Naive thymus-derived CD4-positive, alpha-beta T cell (primary cell): Measurements from ENCODE around the gene FNDC3B. TPM values are rescaled to one million over a fixed set of nuclear protein-coding genes. Genes with fewer than 3 reads are reported as not detected.
A peak's percentile ranks its signal among the peaks of the same experiment; 100 is the strongest.

Experiments used
- ATAC-seq: fragments of 150-1000 bp; cut with Tn5 transposase; 2 replicates; pipeline ENCODE4 v1.10.0; 2021; ENCODE audit warnings: mild to moderate bottlenecking, moderate library complexity
- CTCF ChIA-PET: fragments of 350-600 bp; sonication (Branson Sonifier 250); formaldehyde crosslinking; loops from one replicate; lab custom pipeline; 2021; ENCODE audit warnings: antibody characterized with exemption; lab: Charles Lee
- POLR2A ChIA-PET: fragments of 350-600 bp; sonication (Branson Sonifier 250); formaldehyde crosslinking; loops from one replicate; lab custom pipeline; 2021; ENCODE audit warnings: antibody characterized with exemption, inconsistent platforms; lab: Charles Lee
- DNase-seq, 9 donors: peaks; one replicate each; pipeline versions ENCODE4 v3.0.0 to v3.0.0-alpha.2; 2020 to 2022; ENCODE audit warnings: mixed read lengths in 1 of 9
- H3K27ac ChIP-seq: one replicate; pipeline ENCODE4 v1.7.0; 2013; ENCODE audit warnings: mild to moderate bottlenecking, low read depth, low read length, moderate library complexity
- H3K27me3 ChIP-seq, 2 donors: one replicate each; pipeline ENCODE4 v1.7.0; 2013; ENCODE audit warnings: low read length in 2 of 2, mild to moderate bottlenecking in 2 of 2, moderate library complexity in 2 of 2; ENCODE audit not compliant: control insufficient read depth in 2 of 2, insufficient read depth in 2 of 2
- H3K36me3 ChIP-seq, 3 experiments: 1 replicate in 2 of 3; 2 replicates in 1 of 3; pipeline ENCODE4 v1.7.0; 2013; ENCODE audit warnings: low read length in 3 of 3, mild to moderate bottlenecking in 3 of 3, moderate library complexity in 1 of 3; ENCODE audit not compliant: insufficient read depth in 3 of 3, control insufficient read depth in 2 of 3
- H3K4me1 ChIP-seq, 2 donors: one replicate each; pipeline ENCODE4 v1.7.0; 2013; ENCODE audit warnings: low read length in 2 of 2, mild to moderate bottlenecking in 2 of 2, moderate library complexity in 1 of 2; ENCODE audit not compliant: control insufficient read depth in 2 of 2, insufficient read depth in 2 of 2
- H3K4me3 ChIP-seq: 2 replicates; pipeline ENCODE4 v1.7.0; 2013; ENCODE audit warnings: mild to moderate bottlenecking, low read length
- H3K9me3 ChIP-seq, 3 experiments: 1 replicate in 2 of 3; 2 replicates in 1 of 3; pipeline ENCODE4 v1.7.0; 2013; ENCODE audit warnings: low read length in 3 of 3; ENCODE audit not compliant: control insufficient read depth in 2 of 3
- H3K27ac Mint-ChIP-seq, 9 donors: one replicate each; pipeline ENCODE4 v1.8.0; 2020 to 2022; ENCODE audit warnings: mixed read lengths in 9 of 9, mild to moderate bottlenecking in 8 of 9, moderate library complexity in 5 of 9, inconsistent platforms in 2 of 9
- H3K27me3 Mint-ChIP-seq, 5 donors: one replicate each; pipeline ENCODE4 v1.8.0; 2021 to 2022; ENCODE audit warnings: mixed read lengths in 5 of 5, mild to moderate bottlenecking in 1 of 5
- H3K36me3 Mint-ChIP-seq, 5 donors: one replicate each; pipeline ENCODE4 v1.8.0; 2020 to 2022; ENCODE audit warnings: mixed read lengths in 5 of 5, mild to moderate bottlenecking in 3 of 5, inconsistent platforms in 1 of 5
- H3K4me1 Mint-ChIP-seq, 7 donors: one replicate each; pipeline ENCODE4 v1.8.0; 2020 to 2022; ENCODE audit warnings: mixed read lengths in 7 of 7, mild to moderate bottlenecking in 3 of 7, inconsistent platforms in 1 of 7
- H3K4me3 Mint-ChIP-seq, 10 donors: one replicate each; pipeline ENCODE4 v1.8.0; 2020 to 2022; ENCODE audit warnings: mild to moderate bottlenecking in 10 of 10, mixed read lengths in 10 of 10, moderate library complexity in 6 of 10, inconsistent platforms in 2 of 10
- H3K9me3 Mint-ChIP-seq, 11 donors: one replicate each; pipeline ENCODE4 v1.8.0; 2020 to 2022; ENCODE audit warnings: mixed read lengths in 11 of 11, mild to moderate bottlenecking in 4 of 11, inconsistent platforms in 1 of 11, moderate library complexity in 1 of 11
- intact Hi-C, 2 donors: fragments of 100-400 bp; cut with micrococcal nuclease; formaldehyde crosslinking; loops; one replicate each; pipeline ENCODE4 v1.15.1; 2023
- polyA plus RNA-seq, 2 donors: library from polyadenylated mRNA; unstranded; fragments of 300-500 nt; fragmentation: Illumina TruSeq; gene quantifications; one replicate each; pipeline ENCODE4 v1.2.3, GENCODE V29; 2021
- total RNA-seq, 6 experiments: library from RNA in 5 of 6; stranded (reverse) in 5 of 6; gene quantifications; 1 replicate in 5 of 6; 2 replicates in 1 of 6; pipeline ENCODE4 v1.2.3 and lab custom pipeline; 2021 to 2026

The FNDC3B gene
- total and polyA plus RNA-seq, 7 experiments from 2014 or later = 8.6 to 78.6 (median 25.6) TPM

DNA sequence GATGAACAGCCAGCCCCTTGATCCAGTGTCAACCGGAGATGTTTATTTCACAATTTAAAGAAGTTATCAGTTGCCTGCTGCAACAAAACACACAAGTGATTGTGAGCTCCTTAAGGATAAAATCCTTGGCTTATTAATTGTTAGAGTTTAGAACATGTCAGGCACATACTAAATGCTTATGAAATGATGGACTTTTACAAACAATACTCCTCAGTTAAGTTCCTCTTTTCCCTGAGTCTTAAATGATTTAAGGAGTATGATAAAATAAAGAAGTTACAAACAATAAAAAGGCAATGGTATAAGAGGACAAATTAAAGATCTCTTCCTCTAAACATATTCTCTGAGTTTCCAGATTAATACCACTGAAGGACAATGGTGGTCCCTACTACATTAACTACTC lies 403.2 kb downstream of the FNDC3B start:
- ChIA-PET CTCF (no interaction called here), POLR2A (no interaction called here)
- peaks cover 0 to 5% (median 2%) of the 10 kb centered on the region in 11 donors for H3K9me3 Mint-ChIP-seq
- peaks cover 0 to 6% (median 4%) of the 10 kb centered on the region in 5 donors for H3K36me3 Mint-ChIP-seq
- H3K4me1 Mint-ChIP-seq = peaks cover 7 to 11% (median 10%) of the 10 kb centered on the region in 7 donors
- H3K36me3 ChIP-seq = no peaks in the 10 kb centered on the region
- H3K27ac ChIP-seq = no peak overlapping the region
- DNase-seq (no peak), ATAC-seq (no peak)
- H3K4me1 ChIP-seq = peaks cover 7% of the 10 kb centered on the region in 2 donors
- intact Hi-C loops = no loop called here
- H3K9me3 ChIP-seq = no peaks in the 10 kb centered on the region
- H3K27ac Mint-ChIP-seq = no peak overlapping the region
- H3K27me3 ChIP-seq = peaks cover 0 to 7% of the 10 kb centered on the region in 2 donors
- peaks cover 53 to 76% (median 68%) of the 10 kb centered on the region in 5 donors for H3K27me3 Mint-ChIP-seq
- no peak overlapping the region for H3K4me3 ChIP-seq
- no peak overlapping the region for H3K4me3 Mint-ChIP-seq

DNA sequence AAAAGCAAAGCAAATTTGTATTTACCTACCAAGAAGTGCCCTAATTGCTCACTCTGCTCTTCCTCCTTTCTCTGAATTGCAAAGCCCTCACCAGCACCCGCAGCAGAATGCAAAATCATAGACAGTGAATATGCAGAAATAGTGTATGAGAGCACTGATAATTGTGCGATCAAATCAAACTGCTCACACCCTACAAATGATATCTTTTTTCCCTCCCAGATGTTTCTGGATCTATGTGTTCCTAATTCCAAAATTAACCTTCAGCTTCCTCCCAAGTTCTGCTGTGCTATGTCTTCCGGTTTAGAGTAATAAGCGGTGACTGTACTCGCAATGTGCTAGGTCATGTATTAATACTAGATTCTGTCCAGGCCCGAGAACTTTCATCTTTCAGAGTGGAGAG lies 405.4 kb downstream of the FNDC3B start:
- intact Hi-C loops = no loop called here
- H3K4me3 Mint-ChIP-seq = no peak overlapping the region
- Histone ChIP-seq H3K4me3 (no peak overlapping the region), H3K9me3 (no peaks in the 10 kb centered on the region), H3K36me3 (no peaks in the 10 kb centered on the region), H3K27me3 (peaks cover 0 to 22% of the 10 kb centered on the region in 2 donors), H3K4me1 (peaks cover 15 to 18% of the 10 kb centered on the region in 2 donors), H3K27ac (no peak overlapping the region)
- H3K36me3 Mint-ChIP-seq = peaks cover 3 to 9% (median 7%) of the 10 kb centered on the region in 5 donors
- peaks cover 71 to 83% (median 76%) of the 10 kb centered on the region in 5 donors for H3K27me3 Mint-ChIP-seq
- H3K4me1 Mint-ChIP-seq = peaks cover 22 to 33% (median 30%) of the 10 kb centered on the region in 7 donors
- ATAC-seq (no peak), DNase-seq (no peak)
- peaks cover 0 to 12% (median 4%) of the 10 kb centered on the region in 11 donors for H3K9me3 Mint-ChIP-seq
- ChIA-PET CTCF (no interaction called here), POLR2A (no interaction called here)
- no peak overlapping the region for H3K27ac Mint-ChIP-seq

DNA sequence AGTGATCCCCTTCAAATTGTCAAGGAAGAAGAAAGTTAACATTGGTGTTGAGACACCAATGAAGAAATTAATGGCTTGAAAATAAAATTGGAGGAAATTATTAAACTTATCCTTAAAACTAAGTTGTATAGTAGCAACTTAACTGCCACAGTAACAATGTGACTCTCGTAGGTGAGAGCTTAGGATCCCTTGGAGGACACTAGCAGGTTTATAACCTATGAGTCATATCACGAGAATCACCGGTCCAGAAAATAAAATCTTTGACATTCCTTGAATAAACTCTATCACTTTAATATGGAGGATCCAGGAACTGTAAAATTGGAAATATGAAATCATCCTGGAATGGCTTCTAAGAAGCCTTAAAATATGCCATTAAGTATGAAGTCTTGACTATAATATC lies 406.8 kb downstream of the FNDC3B start:
- Mint-ChIP-seq H3K27ac (no peak overlapping the region), H3K9me3 (peaks cover 0 to 18% (median 4%) of the 10 kb centered on the region in 11 donors), H3K36me3 (peaks cover 3 to 9% (median 7%) of the 10 kb centered on the region in 5 donors), H3K4me3 (no peak overlapping the region), H3K27me3 (peaks cover 67 to 86% (median 80%) of the 10 kb centered on the region in 5 donors), H3K4me1 (peaks cover 24 to 38% (median 34%) of the 10 kb centered on the region in 7 donors)
- Histone ChIP-seq H3K27me3 (peaks cover 0 to 25% of the 10 kb centered on the region in 2 donors), H3K4me3 (no peak overlapping the region), H3K27ac (no peak overlapping the region), H3K9me3 (no peaks in the 10 kb centered on the region), H3K4me1 (peaks cover 15 to 20% of the 10 kb centered on the region in 2 donors), H3K36me3 (no peaks in the 10 kb centered on the region)
- DNase-seq (no peak), ATAC-seq (no peak)
- intact Hi-C loops = no loop called here
- CTCF ChIA-PET = interaction anchor here (1.1 kb wide), 1 partner anchor 30 kb away, joined by 3 read pairs; no protein-coding TSS in a partner anchor
- POLR2A ChIA-PET = no interaction called here

DNA sequence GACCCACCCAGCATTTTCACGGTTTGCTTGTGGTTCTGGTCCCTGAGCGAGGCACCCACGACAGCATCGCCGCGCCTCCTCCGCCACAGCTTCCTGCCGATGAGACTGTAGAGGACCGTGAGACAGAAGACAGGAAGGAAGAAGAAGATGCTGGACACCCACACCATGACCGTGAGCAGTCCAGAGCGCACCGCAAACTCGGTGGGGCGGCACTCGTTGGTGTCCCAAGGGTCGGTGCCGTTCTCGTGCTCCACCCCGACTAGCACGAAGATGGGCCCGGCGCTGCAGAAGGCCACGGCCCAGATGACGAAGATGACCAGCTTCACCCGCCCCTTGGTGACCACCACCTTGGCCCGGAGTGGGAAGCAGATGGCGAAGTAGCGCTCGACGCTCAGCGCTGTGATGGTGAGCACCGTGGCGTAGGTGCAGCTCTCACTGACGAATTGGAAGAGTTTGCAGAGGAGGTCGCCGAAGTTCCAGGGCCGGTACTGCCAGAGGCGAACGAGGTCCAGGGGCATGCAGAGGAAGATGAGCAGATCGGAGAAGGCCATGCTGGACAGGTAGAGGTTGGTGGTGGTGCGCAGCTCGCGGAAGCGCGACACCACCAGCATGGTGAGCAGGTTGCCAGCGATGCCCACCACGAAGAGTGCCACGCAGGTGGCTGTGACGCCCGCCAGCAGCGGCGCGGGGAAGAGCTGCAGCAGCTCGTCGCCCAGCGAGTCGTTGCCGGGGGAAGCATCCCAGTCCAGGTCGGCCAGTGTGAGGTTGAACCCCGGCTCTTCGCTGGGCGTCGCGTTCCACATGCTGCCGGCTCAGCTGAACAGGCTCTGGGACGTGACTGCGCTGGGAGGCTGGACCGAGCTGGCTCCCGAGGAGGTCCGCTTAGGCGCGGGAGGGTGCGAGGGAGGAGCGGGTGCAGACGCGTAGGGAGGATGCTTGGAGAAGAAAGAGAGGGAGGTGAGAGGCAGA lies 408.5 kb downstream of the FNDC3B start, which contains the start of gene GHSR:
Gene GHSR (minus strand): TSS at position 846 of the 969 bp plus-strand sequence. CDS start 43 bp downstream, at position 803.
- H3K4me3 ChIP-seq = peak within 1 kb of the TSS; percentile 34
- intact Hi-C loops = no loop called here
- H3K27ac Mint-ChIP-seq = peak within 1 kb of the TSS in 2 of 9 donors; percentile 9 to 39

DNA sequence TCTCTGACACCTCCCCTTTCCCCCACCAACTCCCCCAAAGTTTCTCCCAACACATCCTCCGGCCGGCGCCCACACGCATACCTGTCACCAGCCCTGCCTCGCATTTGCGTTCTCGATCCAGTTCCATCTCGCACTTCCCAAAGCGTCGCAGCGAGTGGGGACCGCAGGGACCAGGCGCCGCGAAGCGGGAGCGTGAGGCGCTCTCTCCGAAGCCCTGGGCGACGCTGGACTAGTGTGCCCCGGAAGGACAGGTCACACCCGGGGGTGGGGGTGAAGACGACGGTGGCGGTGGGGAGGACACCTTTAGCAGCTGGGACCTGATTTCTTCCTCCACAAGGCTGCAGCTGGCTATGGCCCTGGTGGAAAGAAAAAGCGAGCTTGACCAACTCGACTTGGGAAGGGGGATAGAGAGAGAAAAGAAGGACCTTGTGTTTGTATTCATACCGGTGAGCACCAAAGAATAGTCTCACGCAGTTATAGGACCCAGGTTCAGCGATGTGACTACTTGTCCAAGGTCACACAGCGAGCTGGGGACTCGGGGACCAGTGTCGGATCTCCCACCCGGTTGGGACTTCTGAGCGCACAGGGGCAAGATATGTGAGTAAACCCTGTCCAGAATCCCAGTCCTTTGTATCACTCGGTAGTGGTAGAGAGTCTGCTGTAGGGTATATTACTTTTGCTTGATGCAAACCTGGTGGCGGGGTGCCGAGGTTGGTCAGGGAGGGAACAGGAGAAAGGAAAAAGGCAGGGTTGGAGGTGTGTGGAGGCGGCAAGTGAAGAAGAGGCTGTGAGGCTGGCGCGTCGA lies 409.5 kb downstream of the FNDC3B start:
- no peak for ATAC-seq
- Histone ChIP-seq H3K36me3 (no peaks in the 10 kb centered on the region), H3K27ac (no peak overlapping the region), H3K4me1 (peaks cover 15 to 20% of the 10 kb centered on the region in 2 donors), H3K9me3 (no peaks in the 10 kb centered on the region), H3K27me3 (peaks cover 0 to 30% of the 10 kb centered on the region in 2 donors), H3K4me3 (no peak overlapping the region)
- Mint-ChIP-seq H3K4me1 (peaks cover 24 to 38% (median 34%) of the 10 kb centered on the region in 7 donors), H3K27me3 (peaks cover 57 to 83% (median 78%) of the 10 kb centered on the region in 5 donors), H3K36me3 (peaks cover 3 to 9% (median 7%) of the 10 kb centered on the region in 5 donors), H3K9me3 (peaks cover 0 to 18% (median 4%) of the 10 kb centered on the region in 11 donors), H3K4me3 (peak overlapping the region; percentile 33 to 89 (median 72)), H3K27ac (peak overlapping the region in 1 of 9 donors; percentile 26)
- DNase-seq = no peak
- intact Hi-C loops = no loop called here
- CTCF ChIA-PET = no interaction called here
- POLR2A ChIA-PET = no interaction called here

More for the DNA sequence above, 408.5 kb downstream of the FNDC3B start, which contains the start of gene GHSR:
- no peak within 1 kb of the TSS for H3K27ac ChIP-seq
- ATAC-seq (peak; percentile 61), DNase-seq (peak in 1 of 9 donors; percentile 30)
- H3K36me3 ChIP-seq = no peaks in the 10 kb centered on the region
- ChIA-PET CTCF (no interaction called here), POLR2A (no interaction called here)
- Mint-ChIP-seq H3K36me3 (peaks cover 3 to 9% (median 7%) of the 10 kb centered on the region in 5 donors), H3K27me3 (peaks cover 58 to 82% (median 79%) of the 10 kb centered on the region in 5 donors), H3K4me3 (peak within 1 kb of the TSS; percentile 58 to 89 (median 77)), H3K9me3 (peaks cover 0 to 18% (median 4%) of the 10 kb centered on the region in 11 donors), H3K4me1 (peaks cover 24 to 38% (median 34%) of the 10 kb centered on the region in 7 donors)
- H3K4me1 ChIP-seq = peaks cover 15 to 20% of the 10 kb centered on the region in 2 donors
- peaks cover 0 to 30% of the 10 kb centered on the region in 2 donors for H3K27me3 ChIP-seq
- no peaks in the 10 kb centered on the region for H3K9me3 ChIP-seq
